Gastrocnemius medialis (tissue), 4 donors: ENCODE measurements around the gene PCDHA9. TPM values are rescaled to one million over a fixed set of nuclear protein-coding genes. Genes with fewer than 3 reads are reported as not detected.
A peak's percentile ranks its signal among the peaks of the same experiment; 100 is the strongest.

Experiments used
- ATAC-seq, 2 donors: fragments of 150-250 bp; one replicate each; pipeline ENCODE4 v1.9.1; 2016
- DNase-seq, 2 donors: peaks; one replicate each; pipeline ENCODE4 v3.0.0-alpha.2; 2019
- H3K27ac ChIP-seq, 4 donors: fragments of 200-600 bp; sonication (generic); 1 replicate in 1 of 4; 2 replicates in 3 of 4; pipeline ENCODE4 v1.5.1; 2016 to 2018; ENCODE audit warnings: mild to moderate bottlenecking in 2 of 4, moderate library complexity in 1 of 4
- H3K27me3 ChIP-seq, 3 donors: fragments of 200-600 bp; sonication (generic) in 2 of 3; 1 replicate in 1 of 3; 2 replicates in 2 of 3; pipeline versions ENCODE4 v1.5.1 to v1.6.0; 2016 to 2019; ENCODE audit warnings: mild to moderate bottlenecking in 1 of 3, moderate library complexity in 1 of 3
- H3K36me3 ChIP-seq, 2 donors: fragments of 200-600 bp; sonication (generic) in 1 of 2; one replicate each; pipeline ENCODE4 v1.5.1; 2017 to 2018
- H3K4me1 ChIP-seq, 2 donors: fragments of 200-600 bp; sonication (generic) in 1 of 2; one replicate each; pipeline ENCODE4 v1.5.1; 2016 to 2017; ENCODE audit warnings: mild to moderate bottlenecking in 2 of 2
- H3K4me3 ChIP-seq, 4 donors: fragments of 200-600 bp; sonication (generic) in 3 of 4; 1 replicate in 1 of 4; 2 replicates in 3 of 4; pipeline ENCODE4 v1.5.1; 2016 to 2019; ENCODE audit warnings: mild to moderate bottlenecking in 2 of 4
- H3K9me3 ChIP-seq, 3 donors: fragments of 200-600 bp; sonication (generic) in 2 of 3; 1 replicate in 1 of 3; 2 replicates in 2 of 3; pipeline ENCODE4 v1.5.1; 2016 to 2019
- CTCF ChIP-seq, 5 experiments: fragments of 450-650 bp in 3 of 5; fragments of 200-600 bp in 2 of 5; sonication (generic) in 2 of 5; IDR thresholded peaks in 4 of 5; conservative IDR thresholded peaks in 1 of 5; 1 replicate in 4 of 5; 2 replicates in 1 of 5; pipeline ENCODE4 v1.5.1; 2016 to 2019; ENCODE audit warnings: antibody characterized with exemption in 5 of 5, mild to moderate bottlenecking in 3 of 5, moderate library complexity in 3 of 5
- POLR2A ChIP-seq, 2 donors: fragments of 450-650 bp; IDR thresholded peaks; one replicate each; pipeline ENCODE4 v1.6.1; 2017; ENCODE audit warnings: antibody characterized with exemption in 2 of 2, mild to moderate bottlenecking in 2 of 2, moderate library complexity in 2 of 2
- in situ Hi-C, 4 donors: fragments of 200-750 bp; cut with MboI; loops; one replicate each; pipeline versions ENCODE4 v1.15.0 to v1.8.0; 2017; ENCODE audit warnings: low sequenced_read_pairs in 4 of 4
- intact Hi-C: fragments of 100-400 bp; cut with DNase I; formaldehyde crosslinking; loops from one replicate; pipeline ENCODE4 v1.15.1; 2023; ENCODE audit warnings: low total_unique reads
- total RNA-seq, 4 donors: library from RNA; depleted of rRNA; stranded (reverse); fragments of >200 nt; gene quantifications; one replicate each; pipeline versions ENCODE4 v1.1.0 to v1.2.3, GENCODE V29; 2016

The PCDHA9 gene
- total RNA-seq, 4 donors from 2014 or later = 0.07 TPM; not detected in 2

- no peaks in the 10 kb centered on the region for H3K36me3 ChIP-seq
- TF ChIP-seq POLR2A (IDR thresholded peaks at IDR 0.05) (no peak), CTCF (IDR thresholded peaks at IDR 0.05 in 4 of 5, conservative IDR thresholded peaks at IDR 0.05 in 1 of 5) (no peak)
- in situ Hi-C loops (no loop called here), intact Hi-C loops (no loop called here)
- DNase-seq (no peak), ATAC-seq (no peak)
- no peaks in the 10 kb centered on the region for H3K4me1 ChIP-seq
- peaks cover 0 to 8% (median 0%) of the 10 kb centered on the region in 3 donors for H3K27me3 ChIP-seq
- H3K4me3 ChIP-seq = no peak overlapping the region
- no peak overlapping the region for H3K27ac ChIP-seq
- H3K9me3 ChIP-seq = no peaks in the 10 kb centered on the region
Observed at GRCh38 chr5:140857987-140858240, 9.7 kb downstream of the PCDHA9 start.

GRCh38 chr5:140862441-140863295 lies 14.5 kb downstream of the PCDHA9 start:
- ATAC-seq = no peak
- no peak overlapping the region for H3K27ac ChIP-seq
- no peak for DNase-seq
- in situ Hi-C loops = no loop called here
- H3K4me1 ChIP-seq = no peaks in the 10 kb centered on the region
- peaks cover 0 to 3% (median 0%) of the 10 kb centered on the region in 3 donors for H3K27me3 ChIP-seq
- intact Hi-C loops = no loop called here
- H3K36me3 ChIP-seq = no peaks in the 10 kb centered on the region
- TF ChIP-seq POLR2A (IDR thresholded peaks at IDR 0.05) = no peak
- TF ChIP-seq CTCF (IDR thresholded peaks at IDR 0.05 in 4 of 5, conservative IDR thresholded peaks at IDR 0.05 in 1 of 5) = no peak
- no peaks in the 10 kb centered on the region for H3K9me3 ChIP-seq
- H3K4me3 ChIP-seq = no peak overlapping the region

GRCh38 chr5:140868721-140869554 lies 20.8 kb downstream of the PCDHA9 start, which contains the start of gene PCDHA11:
TSS of gene PCDHA11 (plus strand) at chr5:140868957. CDS start at chr5:140869104, 147 bp downstream.
- peak within 1 kb of the TSS in 1 of 4 donors; percentile 10 for H3K4me3 ChIP-seq
- H3K9me3 ChIP-seq = peaks cover 0 to 6% (median 0%) of the 10 kb centered on the region in 3 donors
- ATAC-seq (no peak), DNase-seq (no peak)
- in situ Hi-C loops (no loop called here), intact Hi-C loops (no loop called here)
- H3K36me3 ChIP-seq = no peaks in the 10 kb centered on the region
- H3K27ac ChIP-seq = no peak within 1 kb of the TSS
- peaks cover 0 to 11% (median 0%) of the 10 kb centered on the region in 3 donors for H3K27me3 ChIP-seq
- TF ChIP-seq CTCF (IDR thresholded peaks at IDR 0.05 in 4 of 5, conservative IDR thresholded peaks at IDR 0.05 in 1 of 5) (no peak), POLR2A (IDR thresholded peaks at IDR 0.05) (no peak)
- no peaks in the 10 kb centered on the region for H3K4me1 ChIP-seq

GRCh38 chr5:140869555-140869886 lies 21.3 kb downstream of the PCDHA9 start:
- TF ChIP-seq CTCF (IDR thresholded peaks at IDR 0.05 in 4 of 5, conservative IDR thresholded peaks at IDR 0.05 in 1 of 5) (no peak), POLR2A (IDR thresholded peaks at IDR 0.05) (no peak)
- H3K27me3 ChIP-seq = peaks cover 0 to 11% (median 0%) of the 10 kb centered on the region in 3 donors
- H3K4me1 ChIP-seq = no peaks in the 10 kb centered on the region
- H3K4me3 ChIP-seq = no peak overlapping the region
- H3K27ac ChIP-seq = no peak overlapping the region
- intact Hi-C loops (no loop called here), in situ Hi-C loops (no loop called here)
- peaks cover 0 to 6% (median 0%) of the 10 kb centered on the region in 3 donors for H3K9me3 ChIP-seq
- ATAC-seq (no peak), DNase-seq (no peak)
- no peaks in the 10 kb centered on the region for H3K36me3 ChIP-seq
